ENCODE measurements around the gene ASIC3.

- TF ChIP-seq CTCF (IDR thresholded peaks at IDR 0.05) (no peak), POLR2A (IDR thresholded peaks at IDR 0.05) (no peak)
Measured at GRCh38 chr7:151083824-151084160, 35.5 kb downstream of the ASIC3 start.

All from right lobe of liver (tissue), 4 donors.